SK-N-SH (cell line): Measurements from ENCODE around the gene EPHA3. TPM values are rescaled to one million over a fixed set of nuclear protein-coding genes. Genes with fewer than 3 reads are reported as not detected.

Source experiments
- CTCF ChIA-PET: fragments of 300-600, 350-600 bp; formaldehyde crosslinking; extraction: SDS; loops from one replicate; lab custom pipeline; 2021; lab: Yijun Ruan, JAX
- POLR2A ChIA-PET: fragments of 350-600 bp; sonication (Branson Sonifier 250); formaldehyde crosslinking; extraction: SDS; loops from one replicate; lab custom pipeline; 2020; ENCODE audit warnings: antibody characterized with exemption, inconsistent platforms; lab: Yijun Ruan, JAX
- DNase-seq: peaks from one replicate; pipeline ENCODE4 v3.0.0; 2012
- H2AFZ ChIP-seq: fragments of 200-600 bp; sonication (generic); 2 replicates; pipeline ENCODE4 v1.8.1; 2016; ENCODE audit warnings: antibody characterized with exemption, mild to moderate bottlenecking, low read depth
- H3F3A ChIP-seq: fragments of 200-600 bp; sonication (generic); replicated peaks from 2 replicates; pipeline ENCODE3; 2016; ENCODE audit warnings: antibody characterized with exemption, mild to moderate bottlenecking; ENCODE audit not compliant: insufficient read depth
- H3K27ac ChIP-seq, 2 experiments: fragments of 200-500 bp in 1 of 2; fragments of 200-600 bp in 1 of 2; sonication (Bioruptor generic) in 1 of 2; sonication (generic), shearing (Covaris generic) in 1 of 2; 2 replicates each; pipeline versions ENCODE4 v1.5.1 to v1.6.1; 2014 to 2016; ENCODE audit warnings: low read depth in 2 of 2, inconsistent platforms in 1 of 2, low read length in 1 of 2, mild to moderate bottlenecking in 1 of 2, mixed read lengths in 1 of 2
- H3K27me3 ChIP-seq: fragments of 200-600 bp; sonication (generic), shearing (Covaris generic); 2 replicates; pipeline ENCODE4 v1.6.1; 2016; ENCODE audit warnings: mixed run types; ENCODE audit not compliant: insufficient read depth
- H3K36me3 ChIP-seq, 2 experiments: fragments of 200-500 bp in 1 of 2; fragments of 200-600 bp in 1 of 2; sonication (Bioruptor generic) in 1 of 2; sonication (generic) in 1 of 2; replicated peaks in 1 of 2; 2 replicates each; pipeline versions ENCODE3 to v1.5.1; 2014 to 2016; ENCODE audit warnings: low read length in 1 of 2, mild to moderate bottlenecking in 1 of 2; ENCODE audit not compliant: insufficient read depth in 2 of 2, control insufficient read depth in 1 of 2
- H3K4me1 ChIP-seq, 2 experiments: fragments of 200-500 bp in 1 of 2; fragments of 200-600 bp in 1 of 2; sonication (Bioruptor generic) in 1 of 2; sonication (generic), shearing (Covaris generic) in 1 of 2; 2 replicates each; pipeline versions ENCODE4 v1.5.1 to v1.6.1; 2014 to 2016; ENCODE audit warnings: low read depth in 1 of 2, low read length in 1 of 2, mixed run types in 1 of 2; ENCODE audit not compliant: insufficient read depth in 2 of 2, control insufficient read depth in 1 of 2
- H3K4me2 ChIP-seq: fragments of 200-600 bp; sonication (generic), shearing (Covaris generic); 2 replicates; pipeline ENCODE4 v1.6.1; 2017; ENCODE audit warnings: mixed run types
- H3K4me3 ChIP-seq, 2 experiments: fragments of 200-500 bp in 1 of 2; fragments of 200-600 bp in 1 of 2; sonication (Bioruptor generic) in 1 of 2; sonication (generic), shearing (Covaris generic) in 1 of 2; 2 replicates each; pipeline versions ENCODE4 v1.5.1 to v1.8.1; 2014 to 2016; ENCODE audit warnings: low read depth in 2 of 2, inconsistent platforms in 1 of 2, low read length in 1 of 2, mild to moderate bottlenecking in 1 of 2, mixed read lengths in 1 of 2, moderate library complexity in 1 of 2
- H3K79me2 ChIP-seq: fragments of 200-600 bp; sonication (generic); 2 replicates; pipeline ENCODE4 v1.8.1; 2017; ENCODE audit warnings: mild to moderate bottlenecking; ENCODE audit not compliant: insufficient read depth
- H3K9ac ChIP-seq: fragments of 200-600 bp; sonication (generic); 2 replicates; pipeline ENCODE4 v1.6.1; 2017; ENCODE audit warnings: mixed run types
- H3K9me2 ChIP-seq: fragments of 200-600 bp; sonication (generic); 2 replicates; pipeline ENCODE4 v1.6.1; 2017; ENCODE audit warnings: mixed run types
- H3K9me3 ChIP-seq: fragments of 200-600 bp; sonication (generic); 2 replicates; pipeline ENCODE4 v1.6.1; 2017; ENCODE audit warnings: mixed run types, mild to moderate bottlenecking, moderate library complexity
- H4K20me1 ChIP-seq: fragments of 200-600 bp; sonication (generic); 2 replicates; pipeline ENCODE4 v1.6.1; 2017; ENCODE audit warnings: mild to moderate bottlenecking, mixed run types; ENCODE audit not compliant: insufficient read depth
- EZH2phosphoT487 ChIP-seq: fragments of 200-600 bp; sonication (generic); IDR thresholded peaks from 2 replicates; pipeline ENCODE4 v1.6.1; 2017; ENCODE audit warnings: low read depth, mixed run types, mild to moderate bottlenecking, antibody characterized with exemption, moderate library complexity, borderline replicate concordance
- FOSL2 ChIP-seq: IDR thresholded peaks from 2 replicates; pipeline ENCODE4 v1.4.0; 2012; ENCODE audit warnings: low read depth, mild to moderate bottlenecking, moderate library complexity, borderline replicate concordance
- FOXM1 ChIP-seq: IDR thresholded peaks from 2 replicates; pipeline ENCODE4 v1.4.0; 2012; ENCODE audit warnings: low read depth, mild to moderate bottlenecking
- GATA2 ChIP-seq: sonication (generic); formaldehyde crosslinking; IDR thresholded peaks from 2 replicates; pipeline ENCODE4 v1.5.0; 2020; ENCODE audit warnings: mild to moderate bottlenecking, missing genetic modification reagents
- JUND ChIP-seq: IDR thresholded peaks from 2 replicates; pipeline ENCODE4 v1.4.0; 2012
- MAX ChIP-seq: IDR thresholded peaks from 2 replicates; pipeline ENCODE4 v1.4.0; 2012; ENCODE audit warnings: low read depth
- MXI1 ChIP-seq: IDR thresholded peaks from 2 replicates; pipeline ENCODE4 v1.6.1; 2012; ENCODE audit warnings: mild to moderate bottlenecking, low read depth, low read length, improper control_type of control experiment
- POLR2AphosphoS5 ChIP-seq: IDR thresholded peaks from 2 replicates; pipeline ENCODE4 v1.6.1; 2012; ENCODE audit warnings: low read depth, low read length
- TAF1 ChIP-seq: IDR thresholded peaks from 2 replicates; pipeline ENCODE4 v1.6.1; 2012; ENCODE audit warnings: low read depth, mild to moderate bottlenecking, low read length, moderate library complexity, borderline replicate concordance
- USF2 ChIP-seq: fragments of 150-350 bp; IDR thresholded peaks from 2 replicates; pipeline ENCODE4 v1.6.1; 2017; ENCODE audit warnings: antibody characterized with exemption, low read length, low read depth, borderline replicate concordance
- YY1 ChIP-seq: IDR thresholded peaks from 2 replicates; pipeline ENCODE4 v1.4.0; 2012; ENCODE audit warnings: low read depth, mild to moderate bottlenecking
- WGBS: methylation state at CpG from one replicate; pipeline ENCODE4 v1.1.6; 2017; ENCODE audit warnings: low lambda C conversion rate; 5-methylcytosine and 5-hydroxymethylcytosine counted together
- polyA plus RNA-seq, 3 experiments: library from polyadenylated mRNA; depleted of rRNA; stranded (reverse); fragments of >200 nt; gene quantifications; 2 replicates each; pipeline ENCODE4 v1.2.3, GENCODE V29; 2012
- TF ChIP-seq, protein P1 (sequence below): IDR thresholded peaks from 2 replicates; pipeline ENCODE4; 2012
- TF ChIP-seq, protein P2 (sequence below): IDR thresholded peaks from 2 replicates; pipeline ENCODE4 v1.4.0; 2012; ENCODE audit warnings: low read depth, borderline replicate concordance

Gene EPHA3
- polyA plus RNA-seq, 1 of the 3 experiments (the other 2 are of a cell fraction) = not detected

DNA sequence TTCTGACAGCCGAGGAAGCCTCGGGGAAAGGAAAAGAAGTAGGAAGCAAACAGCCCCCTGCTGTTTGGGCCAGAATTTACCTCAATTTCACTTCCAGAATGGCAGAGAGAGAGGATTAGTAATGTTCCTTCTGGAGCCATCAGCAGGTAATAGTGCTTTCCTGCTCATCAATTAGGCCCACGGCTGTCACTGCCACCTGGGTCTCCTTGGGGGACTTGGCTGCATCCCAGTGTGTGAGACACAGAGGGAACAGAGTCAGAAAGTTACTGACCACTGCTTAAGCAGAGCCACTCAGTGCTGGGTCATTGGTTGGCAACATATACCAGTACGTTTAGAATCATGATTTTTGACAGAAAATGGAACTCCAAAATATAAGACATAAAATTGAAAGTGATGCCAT is 397.0 kb downstream of the EPHA3 start (continued):
- TF ChIP-seq EZH2phosphoT487 = no peak

- TF ChIP-seq FOXM1 (no peak), POLR2AphosphoS5 (no peak), USF2 (no peak), YY1 (no peak), GATA2 (CRISPR knock-in tag) (no peak), TAF1 (no peak), MXI1 (no peak)
- TF ChIP-seq, protein P1, sequence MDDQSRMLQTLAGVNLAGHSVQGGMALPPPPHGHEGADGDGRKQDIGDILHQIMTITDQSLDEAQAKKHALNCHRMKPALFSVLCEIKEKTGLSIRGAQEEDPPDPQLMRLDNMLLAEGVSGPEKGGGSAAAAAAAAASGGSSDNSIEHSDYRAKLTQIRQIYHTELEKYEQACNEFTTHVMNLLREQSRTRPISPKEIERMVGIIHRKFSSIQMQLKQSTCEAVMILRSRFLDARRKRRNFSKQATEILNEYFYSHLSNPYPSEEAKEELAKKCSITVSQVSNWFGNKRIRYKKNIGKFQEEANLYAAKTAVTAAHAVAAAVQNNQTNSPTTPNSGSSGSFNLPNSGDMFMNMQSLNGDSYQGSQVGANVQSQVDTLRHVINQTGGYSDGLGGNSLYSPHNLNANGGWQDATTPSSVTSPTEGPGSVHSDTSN = no peak
- POLR2A ChIA-PET = no interaction called here
- WGBS = 0% methylated on average over 3 of the region's 3 CpGs
Measured at GRCh38 chr3:89506462-89507103, 399.2 kb downstream of the EPHA3 start.

GRCh38 chr3:89521328-89521727 is 413.9 kb downstream of the EPHA3 start:
- no peaks in the 10 kb centered on the region for H3F3A ChIP-seq
- H3K4me2 ChIP-seq = no peak overlapping the region
- H3K4me3 ChIP-seq = no peak overlapping the region
- H3K9ac ChIP-seq = no peak overlapping the region
- 3% methylated on average over 1 of the region's 1 CpG for WGBS
- TF ChIP-seq FOSL2 (no peak), USF2 (no peak), JUND (no peak), MAX (no peak), FOXM1 (no peak)
- TF ChIP-seq, protein P2, sequence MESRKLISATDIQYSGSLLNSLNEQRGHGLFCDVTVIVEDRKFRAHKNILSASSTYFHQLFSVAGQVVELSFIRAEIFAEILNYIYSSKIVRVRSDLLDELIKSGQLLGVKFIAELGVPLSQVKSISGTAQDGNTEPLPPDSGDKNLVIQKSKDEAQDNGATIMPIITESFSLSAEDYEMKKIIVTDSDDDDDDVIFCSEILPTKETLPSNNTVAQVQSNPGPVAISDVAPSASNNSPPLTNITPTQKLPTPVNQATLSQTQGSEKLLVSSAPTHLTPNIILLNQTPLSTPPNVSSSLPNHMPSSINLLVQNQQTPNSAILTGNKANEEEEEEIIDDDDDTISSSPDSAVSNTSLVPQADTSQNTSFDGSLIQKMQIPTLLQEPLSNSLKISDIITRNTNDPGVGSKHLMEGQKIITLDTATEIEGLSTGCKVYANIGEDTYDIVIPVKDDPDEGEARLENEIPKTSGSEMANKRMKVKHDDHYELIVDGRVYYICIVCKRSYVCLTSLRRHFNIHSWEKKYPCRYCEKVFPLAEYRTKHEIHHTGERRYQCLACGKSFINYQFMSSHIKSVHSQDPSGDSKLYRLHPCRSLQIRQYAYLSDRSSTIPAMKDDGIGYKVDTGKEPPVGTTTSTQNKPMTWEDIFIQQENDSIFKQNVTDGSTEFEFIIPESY = no peak
- no peaks in the 10 kb centered on the region for H3K27me3 ChIP-seq
- no peak overlapping the region for H2AFZ ChIP-seq
- no peaks in the 10 kb centered on the region for H3K9me2 ChIP-seq
- POLR2A ChIA-PET = no interaction called here
- DNase-seq = no peak
- CTCF ChIA-PET = no interaction called here
- H3K4me1 ChIP-seq = no peaks in the 10 kb centered on the region
- H4K20me1 ChIP-seq = no peaks in the 10 kb centered on the region
- H3K36me3 ChIP-seq = no peaks in the 10 kb centered on the region
- H3K9me3 ChIP-seq = no peaks in the 10 kb centered on the region
- no peaks in the 10 kb centered on the region for H3K79me2 ChIP-seq
- no peak overlapping the region for H3K27ac ChIP-seq

More at GRCh38 chr3:89506462-89507103, 399.2 kb downstream of the EPHA3 start:
- no peak overlapping the region for H3K9ac ChIP-seq
- no peaks in the 10 kb centered on the region for H3K36me3 ChIP-seq
- H2AFZ ChIP-seq = no peak overlapping the region
- H3K27me3 ChIP-seq = no peaks in the 10 kb centered on the region
- CTCF ChIA-PET = no interaction called here
- H3K9me2 ChIP-seq = no peaks in the 10 kb centered on the region
- H3F3A ChIP-seq = no peaks in the 10 kb centered on the region
- no peaks in the 10 kb centered on the region for H3K9me3 ChIP-seq
- no peak for DNase-seq
- no peaks in the 10 kb centered on the region for H3K4me1 ChIP-seq
- no peaks in the 10 kb centered on the region for H3K79me2 ChIP-seq
- no peaks in the 10 kb centered on the region for H4K20me1 ChIP-seq
- no peak overlapping the region for H3K27ac ChIP-seq
- no peak overlapping the region for H3K4me3 ChIP-seq
- no peak overlapping the region for H3K4me2 ChIP-seq
